Hypothalamus (tissue), 51 donors: ENCODE measurements around the gene EPHA3.
A peak's percentile ranks its signal among the peaks of the same experiment; 100 is the strongest.

Experiments used
- DNase-seq, 51 donors: peaks; one replicate each; lab custom pipeline; 2025; lab: John Stamatoyannopoulos, UW

The EPHA3 gene

DNA sequence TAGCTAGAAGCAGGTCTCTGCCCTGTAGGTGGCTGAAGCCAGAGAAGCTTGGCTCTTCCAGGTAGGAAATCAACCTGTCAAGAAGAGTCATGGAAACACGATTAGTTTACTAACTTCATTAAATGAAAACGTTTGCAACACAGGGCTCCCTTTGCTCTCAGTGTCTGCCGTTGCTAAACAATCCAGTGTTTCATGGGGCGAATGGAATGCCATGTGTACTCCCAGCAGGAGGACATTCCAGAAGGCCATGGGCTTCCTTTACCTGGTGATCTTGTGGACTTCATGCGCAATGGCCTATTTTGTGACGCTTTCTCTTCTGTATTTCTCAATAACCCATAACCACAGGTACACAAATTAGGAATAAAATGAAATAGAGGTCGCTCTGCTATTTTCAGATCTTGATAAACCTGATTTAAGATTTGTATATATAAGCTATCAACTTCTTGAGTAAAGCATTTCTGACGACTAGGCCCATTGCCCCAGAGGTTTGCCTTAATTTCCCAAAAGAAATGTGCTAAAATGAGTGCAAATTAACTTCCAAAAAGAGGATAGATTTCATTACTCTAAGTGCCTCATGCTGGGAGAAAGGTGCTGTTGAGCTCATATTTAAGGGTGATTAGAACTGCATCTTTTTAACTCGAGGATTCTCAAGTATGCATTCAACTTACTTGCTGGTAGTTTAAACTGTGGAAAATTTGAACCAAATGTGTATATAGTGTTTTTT is 171.0 kb downstream of the EPHA3 start:
- DNase-seq: no peak

DNA sequence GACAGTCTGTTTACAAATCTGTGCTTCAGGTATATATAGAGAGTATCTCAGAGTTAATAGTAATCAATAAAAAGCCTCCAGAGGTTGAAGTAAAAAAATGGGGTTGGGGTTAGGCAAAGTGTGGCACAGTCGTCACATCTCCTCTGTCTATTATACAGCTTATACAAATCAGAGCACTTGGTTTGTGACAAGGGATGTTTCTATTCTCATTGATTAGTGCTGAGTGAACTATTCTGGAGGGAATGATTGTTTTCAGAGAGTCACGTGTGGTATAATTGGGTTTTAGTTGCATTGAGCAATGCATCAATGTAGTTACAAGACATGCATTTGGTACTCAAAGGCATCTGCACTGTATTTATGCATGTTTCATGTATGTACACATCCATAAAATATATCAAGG is 172.9 kb downstream of the EPHA3 start:
- DNase-seq: no peak

DNA sequence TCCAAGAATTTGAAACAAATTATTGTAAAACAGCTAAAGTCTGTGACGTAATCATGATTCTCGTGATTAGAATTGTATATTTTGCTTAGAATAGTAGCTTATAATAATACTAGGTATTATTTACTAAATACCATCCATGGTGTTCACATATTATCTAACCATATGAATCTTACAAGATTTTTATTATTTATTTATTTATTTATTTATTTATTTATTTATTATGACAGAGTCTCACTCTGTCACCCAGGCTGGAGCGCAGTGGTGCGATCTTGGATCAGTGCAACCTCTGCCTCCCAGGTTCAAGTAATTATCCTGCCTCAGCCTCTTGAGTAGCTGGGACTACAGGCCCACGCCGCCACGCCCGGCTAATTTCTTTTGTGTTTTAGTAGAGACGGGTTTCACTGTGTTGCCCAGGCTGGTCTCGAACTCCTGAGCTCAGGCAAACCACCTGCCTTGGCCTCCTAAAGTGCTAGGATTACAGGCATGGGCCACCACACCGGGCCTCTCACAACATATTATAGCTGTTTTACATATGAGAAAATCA is 173.5 kb downstream of the EPHA3 start:
- DNase-seq: no peak

DNA sequence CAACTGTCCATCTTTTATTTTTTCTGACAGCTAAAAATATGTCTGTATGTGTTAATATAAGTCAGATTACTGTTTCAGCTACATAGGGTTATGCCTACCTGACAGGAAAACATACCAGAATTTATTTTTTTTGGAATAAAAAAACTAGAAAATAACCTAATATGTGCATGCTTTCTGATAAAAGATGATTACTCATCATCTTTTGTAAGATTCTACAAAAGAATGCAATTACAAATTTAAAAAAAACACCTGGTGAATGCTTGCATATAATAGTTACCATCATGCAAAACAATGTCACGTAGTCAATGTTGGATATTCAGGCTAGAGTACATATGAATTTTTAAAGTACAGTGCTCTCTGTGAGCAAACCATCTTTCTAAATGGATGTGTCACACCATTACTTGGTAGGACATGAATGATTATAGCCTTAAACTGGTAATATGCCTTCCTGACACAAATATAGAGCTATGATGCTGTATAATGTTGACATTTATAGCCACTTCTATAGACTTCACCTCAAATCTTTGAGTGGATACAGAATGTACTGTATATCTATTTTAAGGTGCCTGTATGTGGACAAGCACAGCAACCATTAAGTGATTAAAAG is 180.6 kb downstream of the EPHA3 start:
- DNase-seq: no peak

DNA sequence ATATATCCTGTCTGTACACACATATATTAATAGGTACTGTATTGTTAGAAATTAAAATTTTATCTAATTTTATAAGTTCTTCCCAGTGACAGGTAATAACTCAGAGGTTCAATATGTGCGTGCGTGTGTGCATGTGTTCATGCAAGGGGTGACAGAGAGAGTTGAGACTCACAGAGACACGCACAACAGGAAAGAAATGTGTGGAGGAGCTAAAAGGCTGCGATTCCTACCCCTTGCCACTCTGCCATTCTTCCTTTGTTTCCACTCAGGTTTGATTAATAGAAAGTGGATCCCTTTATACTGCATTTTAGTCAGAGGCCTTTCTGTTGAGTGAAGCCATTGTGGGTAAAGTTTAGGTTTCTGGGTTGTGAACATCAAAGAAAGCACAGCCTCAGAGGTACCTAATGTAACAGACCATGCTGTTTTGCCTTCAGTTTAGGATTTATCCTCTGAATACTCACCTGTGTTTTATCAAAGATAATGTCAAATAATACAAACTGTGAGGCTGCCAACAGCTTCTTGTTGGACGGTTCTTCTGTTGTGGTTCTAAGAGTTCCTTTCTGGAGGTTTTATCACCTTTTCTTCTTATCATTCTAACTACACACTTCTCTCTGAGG is 182.3 kb downstream of the EPHA3 start:
- DNase-seq: no peak

DNA sequence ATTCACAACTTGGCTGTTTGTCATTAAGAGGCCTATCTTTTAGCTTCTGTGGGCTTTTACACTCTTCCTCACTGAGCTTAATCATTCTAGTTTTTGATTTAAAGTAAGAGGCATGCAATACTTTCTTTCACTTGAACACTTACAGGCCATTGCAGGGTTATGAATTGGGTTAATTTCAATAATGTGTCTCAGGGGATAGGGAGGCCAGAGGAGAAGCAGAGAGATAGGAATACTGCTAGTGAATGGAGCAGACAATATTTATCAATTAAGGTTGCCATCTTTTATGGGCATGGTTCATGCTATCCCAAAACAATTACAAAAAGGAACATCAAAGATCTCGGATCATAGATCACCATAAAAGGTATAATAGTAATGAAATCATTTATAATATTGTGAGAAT is 189.8 kb downstream of the EPHA3 start:
- DNase-seq: no peak

DNA sequence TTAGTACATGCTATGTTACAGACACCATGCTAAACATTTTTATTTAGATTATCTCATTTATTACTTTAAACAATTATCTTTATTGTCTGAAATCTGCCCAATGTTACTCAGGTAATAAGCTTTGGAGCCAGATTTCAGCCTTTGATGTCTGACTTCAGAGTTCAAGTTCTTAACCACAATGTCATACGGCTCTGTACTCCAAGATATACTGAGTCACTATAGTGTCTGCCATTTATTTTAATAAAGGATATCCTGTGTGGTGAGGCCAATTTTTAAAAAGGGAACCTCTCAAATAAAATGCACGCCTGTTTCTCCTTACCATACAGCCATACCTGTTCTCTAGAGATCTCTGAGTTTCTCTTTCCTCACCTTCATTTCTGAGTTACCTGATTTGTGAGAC is 193.1 kb downstream of the EPHA3 start:
- DNase-seq: no peak

DNA sequence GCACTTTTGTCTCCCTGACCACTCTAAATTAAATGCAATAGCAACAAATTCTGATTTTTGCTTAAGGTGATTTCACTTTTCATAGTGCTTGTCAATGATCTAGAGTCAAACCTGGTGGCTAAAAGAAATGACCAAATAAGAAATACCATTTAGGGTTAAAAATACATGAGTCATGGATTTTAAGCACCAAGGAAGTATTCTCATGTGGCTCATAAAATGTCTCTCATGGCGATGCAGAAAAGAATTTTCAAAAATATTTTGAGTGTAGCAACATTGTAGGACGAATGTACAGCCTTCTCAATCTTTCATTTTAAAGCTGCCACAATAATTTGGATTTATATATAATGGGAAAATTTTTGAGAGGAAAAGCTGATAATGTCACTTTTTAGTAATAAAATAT is 193.6 kb downstream of the EPHA3 start:
- no peak for DNase-seq

DNA sequence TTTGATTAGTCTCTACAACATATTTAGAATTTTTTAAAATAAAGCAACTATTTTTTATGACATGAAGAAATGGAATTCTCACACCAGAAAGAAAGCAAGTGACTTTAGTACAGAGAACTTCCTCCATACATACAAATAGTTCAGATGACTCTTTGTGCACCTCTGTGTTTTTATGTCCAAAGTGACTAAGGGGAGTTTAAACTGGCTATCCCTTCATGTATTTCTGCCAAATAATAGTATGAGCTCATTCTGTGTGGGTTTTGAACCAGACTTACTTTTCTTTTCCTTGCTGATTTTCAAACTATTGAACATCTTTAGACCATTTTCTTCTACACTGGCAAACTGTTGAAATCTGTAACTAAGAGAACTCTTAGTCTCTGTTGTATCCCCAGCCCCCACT is 196.3 kb downstream of the EPHA3 start:
- DNase-seq: no peak

DNA sequence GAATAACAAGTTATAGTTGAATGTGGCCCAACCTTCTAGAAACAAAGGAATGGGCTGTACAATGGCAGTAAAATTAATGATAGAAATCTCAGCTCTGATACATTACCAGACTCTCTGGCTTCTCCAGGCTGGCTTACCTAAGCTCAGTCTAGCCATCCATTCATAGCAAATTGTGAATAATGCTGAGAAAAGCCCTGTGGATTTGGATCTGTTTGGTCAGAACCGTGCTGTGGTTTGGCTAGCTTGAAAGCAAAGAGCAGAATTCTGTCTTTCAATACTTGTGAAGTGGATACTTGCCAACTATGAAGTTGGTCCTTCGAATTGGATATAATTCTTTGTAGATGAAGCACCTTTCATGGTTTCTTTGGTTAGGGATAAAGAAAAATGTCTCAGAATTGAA is 199.1 kb downstream of the EPHA3 start:
- DNase-seq: no peak

DNA sequence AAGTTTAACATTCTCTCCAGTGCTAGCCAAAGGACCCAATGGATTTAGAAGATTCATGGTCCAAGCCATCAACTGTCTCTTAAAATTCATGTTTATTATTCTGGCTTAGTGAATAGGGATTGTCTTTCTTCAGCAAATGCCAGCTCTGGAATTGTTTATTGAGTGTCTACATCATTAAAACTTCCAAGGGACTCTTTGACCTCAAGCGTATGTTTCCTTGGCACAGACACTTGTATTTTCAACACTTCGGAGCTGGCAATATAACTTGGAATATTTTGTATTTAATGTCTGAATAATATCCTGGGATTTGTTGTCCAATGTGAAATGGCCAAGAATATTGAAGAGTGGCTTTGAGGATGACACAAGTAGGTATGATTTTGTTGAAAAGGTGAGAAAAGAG is 204.2 kb downstream of the EPHA3 start:
- no peak for DNase-seq

DNA sequence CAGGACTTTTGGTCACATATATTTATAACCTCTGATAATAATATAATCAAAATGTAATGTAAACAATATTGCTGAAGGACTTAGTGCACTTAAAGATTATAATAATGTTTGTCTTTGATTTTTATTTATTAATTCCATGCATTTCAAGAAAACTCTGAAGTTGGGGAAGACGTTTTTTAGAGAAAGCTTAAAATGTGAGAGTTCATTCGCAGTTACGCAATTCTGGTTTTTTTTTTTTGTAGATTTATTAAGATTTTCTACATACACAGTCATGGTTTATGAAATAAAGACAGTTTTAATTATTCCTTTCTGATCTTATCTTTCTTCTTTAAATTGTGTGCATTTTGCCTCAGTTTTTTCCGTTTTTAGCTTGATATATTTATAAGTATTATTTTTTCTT is 204.7 kb downstream of the EPHA3 start:
- DNase-seq: no peak

DNA sequence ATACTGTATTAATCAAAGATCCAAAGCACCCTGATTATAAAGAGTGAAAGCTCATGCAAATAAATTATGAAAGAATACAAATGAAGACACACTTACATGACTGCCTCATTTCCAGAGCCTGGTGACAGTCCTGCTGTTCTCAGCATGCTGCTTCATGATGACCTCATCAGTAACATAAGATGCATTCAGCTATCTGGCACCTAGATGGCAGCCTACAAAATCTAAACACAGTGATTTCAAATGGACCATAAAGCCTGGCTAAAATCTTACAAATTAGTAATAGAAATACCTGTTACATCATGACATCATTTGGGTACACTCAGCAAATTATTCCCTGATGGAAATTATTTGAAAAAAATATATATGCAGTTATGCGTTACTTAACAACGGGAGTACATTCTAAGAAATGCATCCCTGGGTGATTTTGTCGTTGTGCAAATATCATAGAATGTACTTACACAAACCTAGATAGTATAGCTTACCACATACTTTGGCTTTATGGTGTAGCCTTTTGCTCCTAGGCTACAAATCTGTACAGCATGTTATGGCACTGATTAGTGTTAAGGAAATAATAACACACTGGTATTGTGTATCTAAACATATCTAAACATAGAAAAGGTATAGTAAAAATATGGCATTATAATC is 207.2 kb downstream of the EPHA3 start:
- peak in 8 of 51 donors; percentile 1 to 12 (median 4) for DNase-seq

DNA sequence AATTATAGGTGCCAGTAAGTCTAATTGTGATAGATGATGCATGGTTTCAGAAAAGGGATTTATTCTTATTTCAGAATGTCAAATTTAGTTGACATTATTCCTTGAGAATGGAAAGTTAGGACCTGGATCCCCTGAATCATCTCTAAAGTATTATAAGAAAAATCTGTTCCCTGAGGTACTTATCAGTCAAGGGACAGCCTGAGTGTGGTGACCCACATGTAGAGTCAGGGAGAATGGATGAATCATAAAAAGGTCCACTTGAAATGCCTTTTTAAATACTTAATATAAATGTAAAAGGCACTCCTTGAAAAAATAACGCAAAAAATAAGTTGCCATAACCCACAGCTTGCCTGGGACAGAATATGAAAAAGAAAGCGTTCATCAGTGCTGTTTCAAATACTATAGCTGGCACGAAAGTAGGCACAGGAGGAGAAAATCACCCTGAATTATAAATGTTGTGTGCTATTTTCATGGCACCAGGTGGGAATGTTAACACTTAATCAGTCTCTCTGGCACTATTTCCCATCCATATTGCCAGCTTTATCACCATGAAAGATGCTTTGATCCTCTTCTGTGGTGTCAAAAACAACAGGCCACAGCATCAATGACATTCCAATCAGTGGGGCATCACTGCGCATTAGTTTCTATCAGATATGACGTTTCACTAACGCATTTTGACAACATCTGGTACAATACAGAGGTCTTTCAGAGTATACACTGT is 208.5 kb downstream of the EPHA3 start:
- no peak for DNase-seq

DNA sequence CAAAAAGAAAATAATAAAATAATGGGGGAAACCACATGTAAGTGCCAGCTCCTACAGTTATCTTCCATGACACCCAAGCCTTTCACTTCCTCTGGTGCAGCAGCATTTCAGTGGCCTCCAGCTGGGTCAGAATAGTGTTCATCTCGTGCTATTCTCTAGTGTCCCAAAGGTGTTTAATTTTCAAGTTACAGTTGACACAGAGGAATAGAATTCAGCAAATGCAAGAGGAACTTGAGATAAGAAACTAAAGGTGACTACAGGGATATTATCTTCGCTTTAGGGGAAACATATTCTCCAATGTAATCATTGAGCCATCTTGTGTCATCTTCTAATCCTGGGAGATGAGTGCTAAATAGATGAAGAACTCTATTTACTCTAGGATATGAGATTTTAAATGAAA is 212.8 kb downstream of the EPHA3 start:
- DNase-seq: no peak

DNA sequence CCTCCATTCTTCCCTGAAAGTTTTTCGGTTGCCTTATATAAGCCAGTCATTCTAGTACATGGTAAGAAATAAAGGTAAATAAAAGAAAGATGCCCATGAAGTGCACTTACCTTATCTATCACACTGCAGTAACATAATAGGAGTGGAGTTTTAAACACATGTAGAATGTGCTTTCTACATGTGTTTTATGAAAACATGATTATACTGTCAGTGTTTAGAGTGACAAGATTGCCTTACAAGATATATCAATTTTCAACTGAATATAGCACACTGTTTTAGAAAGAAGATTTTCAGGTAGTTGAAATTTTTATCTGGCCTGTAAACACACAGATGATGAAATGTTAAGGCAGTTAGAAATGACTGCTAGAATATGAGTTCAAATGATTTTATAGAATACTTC is 219.6 kb downstream of the EPHA3 start:
- no peak for DNase-seq

DNA sequence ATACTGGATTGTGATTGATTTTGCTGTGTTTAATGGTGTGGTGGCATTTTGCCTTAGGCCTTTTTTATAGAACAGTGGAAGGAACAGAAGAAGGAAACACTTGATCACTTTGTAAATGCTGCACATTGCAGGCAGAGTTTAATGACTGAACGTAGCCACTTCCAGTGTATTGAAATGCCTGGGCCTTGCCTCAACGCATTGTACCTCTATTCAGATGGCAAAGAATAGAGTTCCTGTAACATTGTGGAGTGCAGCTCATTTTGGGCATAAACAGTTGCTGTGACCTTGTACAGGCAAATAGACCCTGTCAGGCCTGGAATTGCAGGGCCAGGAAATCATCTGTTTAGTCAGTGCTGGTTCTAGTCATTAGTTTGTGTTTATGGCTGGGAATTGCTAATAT is 225.0 kb downstream of the EPHA3 start:
- DNase-seq: peak in 1 of 51 donors; percentile 0

DNA sequence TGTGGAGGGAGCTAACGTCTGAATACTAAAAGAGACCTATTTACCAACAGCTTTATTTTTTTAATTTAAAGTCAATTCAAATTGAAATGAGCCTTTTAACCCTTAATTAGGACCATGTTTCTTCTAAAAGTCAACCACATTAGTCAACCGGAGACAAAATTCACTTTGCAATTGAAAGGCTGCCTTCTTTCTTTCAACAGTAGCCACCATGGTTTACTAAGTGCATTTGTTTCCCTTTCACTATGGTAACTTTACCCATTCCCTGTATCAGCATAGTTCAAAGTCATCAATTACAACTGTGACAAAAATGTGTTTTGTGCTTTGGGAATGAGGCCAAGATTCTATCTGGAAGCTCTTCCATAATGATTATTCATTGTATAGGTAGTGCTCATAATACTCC is 225.4 kb downstream of the EPHA3 start:
- DNase-seq: no peak

DNA sequence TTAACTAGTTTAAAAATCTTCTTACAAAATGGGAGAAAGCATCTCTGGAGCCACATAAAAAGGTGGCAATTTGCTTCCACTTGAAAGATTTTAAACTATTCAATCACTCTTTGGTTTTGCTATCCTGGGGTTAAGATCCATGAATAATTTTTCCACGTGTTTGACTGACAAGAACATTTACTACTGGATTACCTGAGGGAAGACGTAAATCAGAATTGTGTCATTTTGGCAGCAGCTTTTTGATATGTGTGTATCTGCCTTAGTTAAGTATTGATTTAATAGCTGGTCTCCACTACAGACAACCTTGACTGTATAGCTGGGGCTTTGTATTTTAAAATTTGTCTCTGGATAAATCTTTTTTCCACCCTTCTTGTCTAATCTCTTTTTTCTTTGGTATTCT is 228.3 kb downstream of the EPHA3 start:
- DNase-seq: no peak

DNA sequence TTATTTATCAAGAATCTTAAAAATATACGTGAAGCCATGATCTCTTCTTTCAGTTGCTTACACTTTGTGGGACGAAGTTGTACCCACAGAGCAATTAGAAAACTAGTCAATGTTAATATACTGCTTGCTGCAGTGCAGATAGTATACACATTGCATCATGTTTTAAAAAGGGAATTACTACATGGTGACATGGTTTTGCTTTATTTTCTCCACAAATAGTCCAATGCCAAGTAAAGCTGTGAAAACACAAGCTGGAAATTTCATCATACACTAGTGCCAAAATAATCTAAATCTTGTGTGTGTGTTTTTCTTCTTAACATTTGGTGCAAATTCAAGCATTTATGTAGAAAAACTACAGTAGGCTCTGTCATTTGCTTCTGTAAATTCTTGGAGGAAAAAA is 233.0 kb downstream of the EPHA3 start:
- no peak for DNase-seq

DNA sequence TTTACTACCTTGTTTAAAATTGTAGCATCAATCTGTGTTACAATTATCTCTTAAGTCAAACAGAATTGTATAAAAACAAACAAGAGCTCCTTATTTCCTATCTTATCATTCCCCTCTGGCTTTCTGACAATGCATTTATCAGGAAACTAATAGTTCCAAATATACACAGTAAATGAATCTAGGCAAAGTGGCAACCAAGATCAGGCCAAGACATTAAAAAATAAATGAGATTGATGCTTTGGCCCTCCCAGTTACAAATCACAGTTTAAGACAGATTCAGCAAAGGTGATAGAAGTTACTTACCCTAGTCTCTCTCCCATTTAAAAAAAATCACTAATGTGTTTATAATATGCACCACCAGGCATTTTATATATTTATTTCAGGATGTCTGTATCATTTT is 236.7 kb downstream of the EPHA3 start:
- no peak for DNase-seq
